DND-41 (cell line): ENCODE measurements around the gene NLRP7.

Source experiments
- CTCF ChIP-seq: IDR thresholded peaks from 2 replicates; pipeline ENCODE4 v1.5.1; 2012; ENCODE audit warnings: borderline replicate concordance, low read length, moderate library complexity, mild to moderate bottlenecking; ENCODE audit not compliant: poor library complexity, severe bottlenecking; ENCODE audit errors: extremely low read depth
- EZH2 ChIP-seq: IDR thresholded peaks from 3 replicates; pipeline ENCODE4 v1.6.1; 2012; ENCODE audit warnings: borderline replicate concordance, low read depth, mild to moderate bottlenecking, moderate library complexity, low read length, inconsistent platforms; ENCODE audit not compliant: severe bottlenecking

GRCh38 chr19:54959840-54960239, 12.5 kb upstream of the NLRP7 start:
- TF ChIP-seq CTCF, result no peak
- no peak for TF ChIP-seq EZH2
